Loucy (cell line): ENCODE measurements around the gene NOS1.
A peak's percentile ranks its signal among the peaks of the same experiment; 100 is the strongest.

ENCODE experiments used
- H2AFZ ChIP-seq: fragments of 200-600 bp; sonication (generic); 2 replicates; pipeline ENCODE4 v1.6.0; 2016; ENCODE audit warnings: antibody characterized with exemption, mild to moderate bottlenecking, low read length, moderate library complexity
- H3F3A ChIP-seq: fragments of 200-600 bp; 2 replicates; pipeline ENCODE4 v1.6.0; 2016; ENCODE audit warnings: antibody characterized with exemption, low read depth, mild to moderate bottlenecking
- H3K27me3 ChIP-seq: fragments of 200-600 bp; sonication (generic); 2 replicates; pipeline ENCODE4 v1.6.1; 2014; ENCODE audit warnings: low read length, mild to moderate bottlenecking; ENCODE audit not compliant: insufficient read depth, poor library complexity, severe bottlenecking
- H3K36me3 ChIP-seq: fragments of 200-600 bp; sonication (generic); 2 replicates; pipeline ENCODE4 v1.6.1; 2016; ENCODE audit warnings: low read length; ENCODE audit not compliant: insufficient read depth
- H3K4me1 ChIP-seq: fragments of 200-600 bp; sonication (generic); 2 replicates; pipeline ENCODE4 v1.5.1; 2014; ENCODE audit warnings: low read length, mild to moderate bottlenecking; ENCODE audit not compliant: insufficient read depth, poor library complexity, severe bottlenecking
- H3K4me2 ChIP-seq: fragments of 200-600 bp; sonication (generic); 2 replicates; pipeline ENCODE4 v1.6.0; 2014; ENCODE audit warnings: antibody characterized with exemption, low read length, low read depth, mild to moderate bottlenecking; ENCODE audit not compliant: poor library complexity, severe bottlenecking
- H3K4me3 ChIP-seq: fragments of 200-600 bp; sonication (generic); 2 replicates; pipeline ENCODE4 v1.5.1; 2014; ENCODE audit warnings: low read length, mild to moderate bottlenecking, mixed read lengths; ENCODE audit not compliant: poor library complexity, severe bottlenecking
- H3K79me2 ChIP-seq: fragments of 200-600 bp; sonication (generic); 2 replicates; pipeline ENCODE4 v1.6.1; 2014; ENCODE audit warnings: low read length; ENCODE audit not compliant: insufficient read depth
- H3K9ac ChIP-seq: fragments of 200-600 bp; sonication (generic); 2 replicates; pipeline ENCODE4 v1.6.0; 2014; ENCODE audit warnings: mild to moderate bottlenecking, low read depth, low read length, moderate library complexity; ENCODE audit not compliant: poor library complexity, severe bottlenecking
- H3K9me2 ChIP-seq: fragments of 200-600 bp; sonication (generic); replicated peaks from 2 replicates; pipeline ENCODE4 v1.6.1; 2016; ENCODE audit warnings: low read depth, low read length, mixed read lengths
- H3K9me3 ChIP-seq: fragments of 200-600 bp; sonication (generic); 2 replicates; pipeline ENCODE4 v1.6.1; 2014; ENCODE audit warnings: mild to moderate bottlenecking, antibody characterized with exemption, low read length, low read depth; ENCODE audit not compliant: insufficient read depth
- H4K20me1 ChIP-seq: fragments of 200-600 bp; sonication (generic); 2 replicates; pipeline ENCODE4 v1.6.0; 2014; ENCODE audit warnings: antibody characterized with exemption, low read length, mild to moderate bottlenecking; ENCODE audit not compliant: insufficient read depth, poor library complexity, severe bottlenecking
- CTCF ChIP-seq: fragments of 200-600 bp; sonication (generic); conservative IDR thresholded peaks from 2 replicates; pipeline ENCODE4 v1.5.1; 2014; ENCODE audit warnings: mild to moderate bottlenecking, antibody characterized with exemption, low read length
- EZH2phosphoT487 ChIP-seq: fragments of 200-600 bp; IDR thresholded peaks from 2 replicates; pipeline ENCODE4 v1.6.1; 2018; ENCODE audit warnings: antibody characterized with exemption, mild to moderate bottlenecking, moderate library complexity, borderline replicate concordance

Gene NOS1

GRCh38 chr12:117189725-117190209 lies 171.7 kb downstream of the NOS1 start:
- Histone ChIP-seq H3K9me3 (no peaks in the 10 kb centered on the region), H2AFZ (peak overlapping the region; percentile 97), H3K27me3 (no peaks in the 10 kb centered on the region), H3K36me3 (peaks cover 7% of the 10 kb centered on the region; the same call in 1 of the 2 replicates), H3K4me1 (peaks cover 27% of the 10 kb centered on the region), H3K79me2 (peaks cover 41% of the 10 kb centered on the region), H3K4me3 (peak overlapping the region; percentile 87), H4K20me1 (peaks cover 23% of the 10 kb centered on the region), H3K9ac (peak overlapping the region; percentile 77), H3K9me2 (no peaks in the 10 kb centered on the region), H3F3A (no peaks in the 10 kb centered on the region), H3K4me2 (peak overlapping the region; percentile 89)
- TF ChIP-seq CTCF (no peak), EZH2phosphoT487 (no peak)

GRCh38 chr12:117188961-117189724 lies 172.3 kb downstream of the NOS1 start:
- Histone ChIP-seq H4K20me1 (peaks cover 24% of the 10 kb centered on the region), H3K4me1 (peaks cover 27% of the 10 kb centered on the region), H3K79me2 (peaks cover 41% of the 10 kb centered on the region), H3K9me2 (no peaks in the 10 kb centered on the region), H3K9ac (peak overlapping the region; percentile 77), H3K9me3 (no peaks in the 10 kb centered on the region), H3K4me2 (peak overlapping the region; percentile 89), H3F3A (no peaks in the 10 kb centered on the region), H3K4me3 (peak overlapping the region; percentile 87), H3K27me3 (no peaks in the 10 kb centered on the region), H3K36me3 (peaks cover 8% of the 10 kb centered on the region; the same call in 1 of the 2 replicates), H2AFZ (peak overlapping the region; percentile 97)
- TF ChIP-seq EZH2phosphoT487 = no peak
- TF ChIP-seq CTCF = no peak

GRCh38 chr12:117188121-117188665 lies 173.2 kb downstream of the NOS1 start:
- Histone ChIP-seq H3K9ac (no peak overlapping the region), H3K27me3 (no peaks in the 10 kb centered on the region), H3K36me3 (peaks cover 14% of the 10 kb centered on the region; the same call in 1 of the 2 replicates), H4K20me1 (peaks cover 24% of the 10 kb centered on the region), H3F3A (no peaks in the 10 kb centered on the region), H3K4me3 (peak overlapping the region; percentile 87), H3K4me2 (peak overlapping the region; percentile 89), H3K9me3 (no peaks in the 10 kb centered on the region), H3K79me2 (peaks cover 41% of the 10 kb centered on the region), H3K9me2 (no peaks in the 10 kb centered on the region), H3K4me1 (peaks cover 27% of the 10 kb centered on the region), H2AFZ (no peak overlapping the region)
- no peak for TF ChIP-seq EZH2phosphoT487
- no peak for TF ChIP-seq CTCF
